DMS 273 (cell line): ENCODE measurements around the gene GCNT4.
A peak's percentile ranks its signal among the peaks of the same experiment; 100 is the strongest.

ENCODE experiments used
- DNase-seq: peaks from one replicate; lab custom pipeline; 2025; ENCODE audit not compliant: unreplicated experiment; lab: John Stamatoyannopoulos, UW

The GCNT4 gene

DNA sequence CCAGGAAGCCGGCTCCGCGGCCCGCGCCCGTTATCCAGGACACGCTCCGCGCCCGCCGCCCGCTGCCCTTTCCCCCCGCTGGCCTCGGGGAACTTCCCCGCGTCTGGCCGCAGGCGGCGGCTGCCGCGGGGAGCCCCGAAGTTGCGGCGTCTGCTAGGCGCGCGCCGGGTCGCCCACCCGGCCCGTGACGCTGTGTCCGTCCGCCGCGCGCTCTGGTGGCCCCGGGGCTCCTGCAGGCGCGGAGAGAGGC lies 621 bp upstream of the GCNT4 start:
- DNase-seq: no peak

GRCh38 chr5:75051217-75051751 lies 1.1 kb downstream of the GCNT4 start:
- DNase-seq: no peak

- DNase-seq: peak; percentile 81
Measured at GRCh38 chr5:75050415-75050814, 1.9 kb downstream of the GCNT4 start.

GRCh38 chr5:75049456-75050351 lies 2.7 kb downstream of the GCNT4 start:
- peak; percentile 82 for DNase-seq

GRCh38 chr5:75048457-75048953 lies 3.9 kb downstream of the GCNT4 start:
- no peak for DNase-seq

DNA sequence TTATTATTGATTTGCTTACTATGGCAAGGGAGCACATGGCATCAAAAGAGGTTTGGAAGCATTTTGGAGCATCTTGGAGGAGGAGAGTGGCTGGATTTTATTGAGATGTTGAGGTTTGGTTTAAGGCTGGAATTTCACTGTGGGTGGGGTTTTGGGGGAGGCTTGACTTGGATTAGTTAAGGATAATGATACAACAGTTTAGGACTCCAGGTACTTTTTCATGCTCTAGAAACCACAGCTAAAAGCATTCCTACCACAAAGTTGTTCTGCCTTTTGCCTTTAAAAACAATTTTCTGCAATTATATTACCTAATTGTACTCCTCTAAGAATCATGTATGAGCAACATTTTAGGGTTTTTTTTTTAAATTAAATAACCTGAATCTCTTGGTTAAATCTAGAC lies 5.0 kb downstream of the GCNT4 start:
- DNase-seq: no peak

DNA sequence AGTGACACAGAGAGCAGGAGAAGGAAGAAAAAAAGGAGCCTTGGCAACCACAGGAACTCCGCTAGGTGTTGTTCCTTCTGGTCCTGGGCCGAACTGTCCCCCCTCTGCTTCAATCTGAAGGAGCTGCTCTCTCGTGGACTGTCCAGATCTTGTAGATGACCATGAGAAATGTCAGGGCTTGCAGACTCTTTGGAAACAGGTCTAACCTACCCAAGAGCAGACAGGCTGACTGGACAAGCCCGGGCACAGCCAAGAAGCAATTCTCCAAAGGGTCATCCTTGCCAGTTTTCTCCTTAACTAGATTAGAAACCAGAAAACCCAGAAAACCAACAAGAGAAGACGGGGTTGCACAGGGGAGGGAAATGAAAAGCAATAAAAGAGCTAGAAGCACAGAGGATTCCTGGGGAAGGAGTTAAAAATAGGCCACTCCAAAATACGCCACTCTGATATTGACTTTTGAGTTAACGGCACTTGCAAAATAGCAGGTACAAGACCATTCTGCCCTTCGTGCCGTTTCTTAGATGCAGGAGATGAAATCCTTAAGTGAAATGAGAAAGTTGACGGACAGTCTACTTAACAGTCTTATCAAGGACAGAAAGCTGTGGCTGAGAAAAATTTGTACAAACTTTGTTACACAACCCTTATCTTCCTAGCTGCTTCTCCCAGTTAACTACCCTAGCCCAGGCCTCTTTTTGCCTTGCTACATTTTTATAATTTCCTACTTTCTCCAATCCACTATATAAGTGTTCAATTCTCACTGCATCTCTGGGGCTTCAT lies 5.8 kb downstream of the GCNT4 start:
- DNase-seq: no peak

DNA sequence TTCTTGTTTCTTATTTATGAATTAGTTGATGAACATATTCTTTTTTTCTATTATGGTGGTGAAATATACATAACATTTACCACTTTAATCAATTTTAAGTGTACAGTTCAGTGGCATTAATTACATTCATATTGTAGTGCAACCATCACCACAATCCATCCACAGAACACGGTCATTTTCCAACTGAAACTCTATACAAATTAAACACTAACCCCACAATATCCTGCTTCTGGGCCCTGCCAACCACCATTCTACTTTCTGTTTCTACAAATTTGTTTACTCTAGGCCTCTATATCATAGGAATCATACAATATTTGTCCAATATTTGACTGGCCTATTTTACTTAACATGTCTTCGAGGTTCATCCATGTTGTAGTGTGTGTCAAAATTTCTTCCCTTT lies 7.3 kb downstream of the GCNT4 start:
- DNase-seq: no peak

GRCh38 chr5:75044406-75044805 lies 8.0 kb downstream of the GCNT4 start:
- no peak for DNase-seq

- peak; percentile 36 for DNase-seq
Measured at GRCh38 chr5:75043633-75044264, 8.6 kb downstream of the GCNT4 start.

- no peak for DNase-seq
Measured at GRCh38 chr5:75042522-75042921, 9.8 kb downstream of the GCNT4 start.

DNA sequence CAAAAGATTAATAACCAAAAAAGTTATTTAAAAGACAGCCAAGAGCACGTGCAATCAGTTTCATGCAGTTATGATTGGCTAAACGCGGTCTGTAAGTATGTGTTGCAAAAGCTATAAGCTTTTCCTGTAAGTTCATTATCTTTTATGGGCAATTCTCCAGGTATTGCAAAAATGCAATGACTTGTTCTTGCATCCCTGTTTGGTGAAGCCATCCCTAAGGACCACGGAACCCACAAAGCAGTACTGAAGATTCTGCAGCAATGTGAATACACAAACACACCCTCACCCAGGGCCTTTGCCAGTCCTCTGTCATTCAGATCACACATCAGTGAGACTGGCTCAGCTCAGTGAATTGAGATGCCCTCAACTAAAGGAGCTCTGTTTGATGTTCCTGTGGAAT lies 11.4 kb downstream of the GCNT4 start:
- DNase-seq: no peak

DNA sequence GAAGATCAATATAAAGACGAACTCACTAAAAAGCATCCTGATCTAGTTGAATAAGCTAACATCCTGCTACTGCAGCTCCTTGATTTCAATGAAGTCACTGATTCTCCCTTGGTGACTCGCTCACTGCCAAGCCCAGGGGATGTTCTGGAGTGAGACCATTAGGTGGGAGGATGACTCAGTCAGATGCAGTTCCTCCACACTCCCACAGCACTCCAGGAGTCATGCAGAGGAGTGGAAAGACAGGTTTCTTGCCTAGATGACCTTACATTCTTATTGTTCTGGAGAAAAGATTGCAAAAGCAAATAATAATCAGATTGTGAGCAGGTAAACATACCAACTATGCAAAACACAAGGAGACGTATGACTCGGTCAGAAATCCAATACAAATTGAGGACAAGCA lies 15.3 kb downstream of the GCNT4 start:
- DNase-seq: peak; percentile 6

- DNase-seq: no peak
Measured at GRCh38 chr5:75034137-75034739, 18.1 kb downstream of the GCNT4 start.

GRCh38 chr5:75031366-75031765 lies 21.0 kb downstream of the GCNT4 start:
- no peak for DNase-seq

GRCh38 chr5:75028090-75028489 lies 24.3 kb downstream of the GCNT4 start:
- DNase-seq: no peak

DNA sequence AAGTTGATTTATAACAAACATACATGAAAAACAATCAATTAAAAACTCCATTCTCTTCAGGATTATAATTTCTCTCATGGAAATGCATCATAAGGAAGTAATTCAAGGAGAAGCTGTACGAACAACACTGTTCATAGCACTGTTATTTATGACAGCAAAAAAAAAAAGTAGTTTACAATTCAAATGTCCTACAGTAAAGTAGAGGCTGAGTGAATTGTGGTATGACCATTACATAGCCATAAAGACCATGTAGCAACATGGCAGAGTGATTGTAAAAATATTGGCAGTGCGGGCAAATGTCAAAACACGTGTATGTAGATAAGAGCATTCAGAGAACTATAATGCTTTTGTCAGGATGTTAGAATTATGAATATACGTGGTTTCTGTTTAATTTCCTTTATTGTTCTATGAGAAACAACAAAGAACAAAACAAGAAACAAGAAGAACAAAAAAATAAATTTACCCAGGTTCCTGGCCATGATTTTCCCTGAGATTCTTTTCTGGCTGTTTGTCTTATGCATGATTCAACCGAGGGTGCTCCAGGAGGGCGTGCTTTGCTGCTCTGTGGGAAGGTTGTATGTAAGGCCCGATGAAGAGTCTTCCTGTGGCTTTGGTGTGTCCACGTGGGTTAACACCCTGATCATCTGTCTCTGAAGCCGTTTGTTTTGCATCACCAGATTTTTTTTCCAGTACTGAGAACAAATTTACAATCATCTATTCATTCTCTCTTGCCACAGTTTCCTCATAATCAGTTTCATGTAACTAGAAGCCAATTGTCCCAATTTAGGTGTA lies 28.8 kb downstream of the GCNT4 start:
- no peak for DNase-seq

GRCh38 chr5:75021800-75022199 lies 30.6 kb downstream of the GCNT4 start:
- no peak for DNase-seq

GRCh38 chr5:75021219-75021618 lies 31.1 kb downstream of the GCNT4 start:
- DNase-seq: peak; percentile 32

DNA sequence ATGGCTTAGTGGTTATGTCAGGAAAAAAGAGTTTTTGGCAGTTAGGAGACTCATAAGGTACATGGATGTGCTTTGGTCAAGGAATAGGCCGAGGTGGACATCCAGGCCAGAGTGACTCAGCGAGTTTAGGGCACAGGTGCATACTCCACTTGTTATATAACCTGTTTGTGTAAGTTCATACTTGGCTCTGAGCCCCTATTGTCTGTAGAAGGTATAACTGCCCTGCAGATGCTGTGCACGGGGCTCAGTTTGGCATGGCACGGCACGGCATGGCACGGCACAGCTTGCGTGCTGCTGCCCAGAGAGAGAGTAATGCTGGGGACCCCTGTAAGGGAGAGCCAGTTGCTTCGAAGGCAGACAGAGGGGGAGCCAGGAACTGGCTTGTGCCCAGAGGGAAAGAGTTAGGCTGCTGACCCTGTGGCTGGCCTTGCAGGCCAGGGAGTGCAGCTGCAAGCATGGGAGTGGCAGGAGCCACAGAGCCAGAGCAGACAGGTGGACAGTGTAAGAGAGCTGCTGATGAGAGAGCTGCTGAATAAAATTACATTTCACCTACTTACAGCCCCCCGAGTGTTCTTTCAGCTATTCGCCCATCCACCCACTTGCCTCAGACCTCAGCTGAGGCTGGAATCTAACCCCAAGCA lies 32.2 kb downstream of the GCNT4 start:
- no peak for DNase-seq
